Measurements from ENCODE around the gene FOXF1.

Gene FOXF1

DNA sequence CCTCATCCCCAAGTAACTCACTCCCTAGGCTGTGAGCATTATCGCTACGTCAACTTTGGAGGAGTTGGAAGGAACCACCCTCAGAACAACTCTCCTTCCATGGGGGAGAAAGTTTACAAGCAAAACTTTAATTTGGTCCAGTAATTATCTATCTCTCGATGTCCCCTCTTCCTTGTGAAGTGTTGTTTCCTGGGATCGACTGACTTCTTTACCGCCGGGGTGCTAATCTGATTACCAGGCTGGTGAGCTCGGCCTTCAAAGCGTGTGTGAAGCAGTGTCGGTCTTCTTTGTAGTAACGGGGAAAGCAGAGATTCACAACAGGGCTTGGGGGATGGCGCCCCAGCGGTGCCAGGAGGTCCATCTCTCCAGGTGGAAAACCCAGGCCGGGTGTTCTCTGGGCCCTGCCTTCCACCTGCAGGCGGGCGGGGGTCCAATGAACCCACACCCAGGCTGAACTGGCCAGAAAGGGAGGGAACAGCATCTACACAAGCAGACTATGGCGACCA lies 14.5 kb upstream of the FOXF1 start:
- H3K4me3 ChIP-seq (ENCODE audit: control insufficient read depth, low read depth, low read length), result no peak overlapping the region
- TF ChIP-seq, protein P1, sequence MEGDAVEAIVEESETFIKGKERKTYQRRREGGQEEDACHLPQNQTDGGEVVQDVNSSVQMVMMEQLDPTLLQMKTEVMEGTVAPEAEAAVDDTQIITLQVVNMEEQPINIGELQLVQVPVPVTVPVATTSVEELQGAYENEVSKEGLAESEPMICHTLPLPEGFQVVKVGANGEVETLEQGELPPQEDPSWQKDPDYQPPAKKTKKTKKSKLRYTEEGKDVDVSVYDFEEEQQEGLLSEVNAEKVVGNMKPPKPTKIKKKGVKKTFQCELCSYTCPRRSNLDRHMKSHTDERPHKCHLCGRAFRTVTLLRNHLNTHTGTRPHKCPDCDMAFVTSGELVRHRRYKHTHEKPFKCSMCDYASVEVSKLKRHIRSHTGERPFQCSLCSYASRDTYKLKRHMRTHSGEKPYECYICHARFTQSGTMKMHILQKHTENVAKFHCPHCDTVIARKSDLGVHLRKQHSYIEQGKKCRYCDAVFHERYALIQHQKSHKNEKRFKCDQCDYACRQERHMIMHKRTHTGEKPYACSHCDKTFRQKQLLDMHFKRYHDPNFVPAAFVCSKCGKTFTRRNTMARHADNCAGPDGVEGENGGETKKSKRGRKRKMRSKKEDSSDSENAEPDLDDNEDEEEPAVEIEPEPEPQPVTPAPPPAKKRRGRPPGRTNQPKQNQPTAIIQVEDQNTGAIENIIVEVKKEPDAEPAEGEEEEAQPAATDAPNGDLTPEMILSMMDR (IDR thresholded peaks at IDR 0.05; ENCODE audit: control insufficient read depth, insufficient read depth, low read depth, low read length, missing control alignments), result no peak
- DNase-seq (ENCODE audit: low read depth), result no peak

DNA sequence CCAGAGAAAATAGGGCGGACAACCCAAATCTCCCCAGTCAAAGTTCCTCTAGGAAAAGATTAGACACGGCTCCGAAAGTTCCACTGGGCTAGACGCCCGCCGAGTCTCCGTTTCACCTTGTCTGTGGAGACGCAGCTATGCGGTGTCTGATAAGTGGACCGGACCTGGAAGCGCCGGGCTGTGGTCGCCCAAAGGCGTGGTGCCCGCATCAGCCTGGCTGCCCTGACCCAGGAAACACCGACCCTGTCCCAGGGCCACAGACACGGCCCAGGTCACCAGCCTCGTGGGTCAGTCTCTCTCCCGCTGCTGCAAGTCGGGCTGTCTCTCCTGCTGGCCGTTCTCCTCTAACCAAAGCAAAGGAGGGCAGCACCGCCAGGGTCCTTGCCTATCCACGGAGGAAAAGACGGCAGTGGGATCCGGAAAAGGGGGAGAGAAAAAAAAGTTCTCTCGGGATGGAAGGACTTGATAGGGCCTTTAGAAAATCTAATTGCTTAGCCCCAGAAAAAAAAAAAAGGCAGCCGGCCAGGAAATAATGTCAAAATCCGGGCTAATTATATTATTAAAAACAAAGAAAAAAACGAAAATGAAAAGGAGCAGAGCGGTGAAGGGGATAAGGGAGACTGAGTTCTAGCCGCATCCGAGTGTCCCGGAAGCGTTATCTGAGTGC lies 13.9 kb upstream of the FOXF1 start:
- no peak for DNase-seq (ENCODE audit: low read depth)
- TF ChIP-seq, protein P1 (IDR thresholded peaks at IDR 0.05; ENCODE audit: control insufficient read depth, insufficient read depth, low read depth, low read length, missing control alignments), result no peak
- no peak overlapping the region for H3K4me3 ChIP-seq (ENCODE audit: control insufficient read depth, low read depth, low read length)

DNA sequence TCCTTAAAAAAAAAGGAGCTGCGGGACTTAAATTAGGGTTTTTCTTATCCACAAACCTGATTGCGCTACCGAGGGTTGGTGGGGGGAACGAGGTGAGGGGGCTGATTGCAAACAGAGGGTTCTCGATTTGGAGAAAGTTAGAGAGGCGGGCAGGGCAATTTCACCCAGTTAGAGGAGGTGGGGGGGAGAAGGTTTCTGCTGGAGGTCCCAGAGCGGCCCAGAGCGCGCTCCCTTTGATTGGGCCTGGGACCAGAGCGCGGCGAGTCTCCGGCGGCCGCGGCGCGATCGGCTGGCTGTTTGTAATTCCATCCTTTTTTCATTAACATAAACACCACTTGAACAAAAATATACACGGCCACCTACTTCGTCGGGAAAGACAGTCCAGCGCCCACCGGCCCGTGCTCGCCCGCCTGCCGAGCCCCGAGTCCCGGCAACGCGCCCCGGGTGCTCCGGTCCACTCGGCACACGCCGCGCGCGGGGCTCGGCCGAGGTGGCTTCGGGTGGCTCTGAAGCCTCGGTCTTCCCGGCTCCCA lies 13.3 kb upstream of the FOXF1 start:
- no peak for DNase-seq (ENCODE audit: low read depth)
- no peak overlapping the region for H3K4me3 ChIP-seq (ENCODE audit: control insufficient read depth, low read depth, low read length)
- TF ChIP-seq, protein P1 (IDR thresholded peaks at IDR 0.05; ENCODE audit: control insufficient read depth, insufficient read depth, low read depth, low read length, missing control alignments), result no peak

DNA sequence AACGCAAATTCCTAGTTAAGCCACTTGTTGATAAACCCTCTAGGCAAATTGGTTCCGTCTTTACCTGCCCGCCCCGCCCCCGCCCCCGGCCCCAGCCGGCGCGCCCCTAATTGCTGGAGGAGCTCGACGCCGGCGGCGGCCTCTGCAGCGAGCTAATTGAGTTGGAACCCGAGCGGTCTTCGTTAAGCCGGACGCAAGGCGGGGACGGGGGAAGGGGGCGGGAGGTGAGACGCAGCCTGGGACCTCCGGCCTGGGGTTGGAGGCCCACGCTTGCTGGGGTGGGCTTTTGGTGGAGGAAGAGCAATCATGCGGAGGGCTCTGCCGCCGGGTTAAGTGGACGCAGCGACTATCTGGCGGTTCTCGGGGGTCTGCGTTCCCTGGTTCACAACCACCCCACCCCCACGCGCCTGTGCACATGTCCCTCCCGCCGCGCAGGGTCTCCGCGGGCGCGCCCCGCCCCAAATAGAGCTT lies 12.7 kb upstream of the FOXF1 start:
- H3K4me3 ChIP-seq (ENCODE audit: control insufficient read depth, low read depth, low read length), result no peak overlapping the region
- TF ChIP-seq, protein P1 (IDR thresholded peaks at IDR 0.05; ENCODE audit: control insufficient read depth, insufficient read depth, low read depth, low read length, missing control alignments), result no peak
- no peak for DNase-seq (ENCODE audit: low read depth)

DNA sequence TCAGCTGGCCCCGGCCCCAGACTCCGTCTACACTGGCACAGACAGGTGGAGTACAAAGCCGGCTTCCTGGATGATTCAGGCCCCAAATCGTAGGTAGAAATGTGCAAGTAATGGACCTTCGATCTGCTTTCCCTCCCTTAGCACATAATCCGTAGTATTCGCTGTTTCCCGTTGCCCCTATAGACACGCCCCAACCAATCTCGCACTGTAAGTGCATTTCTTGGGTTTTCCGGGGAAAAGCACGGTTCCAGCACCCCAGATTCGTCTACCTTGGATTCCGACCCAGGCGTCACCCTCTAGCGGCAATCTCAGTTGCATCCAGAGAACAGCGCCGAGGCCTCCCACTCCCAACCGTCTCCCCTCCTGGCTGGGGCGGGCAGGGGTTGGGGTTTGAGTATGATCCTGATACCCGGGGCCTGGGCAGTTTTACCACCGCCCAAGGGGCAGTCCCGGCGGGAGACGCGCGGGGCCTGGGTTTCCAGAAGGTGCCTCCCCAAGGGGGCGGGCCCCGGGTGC lies 12.1 kb upstream of the FOXF1 start:
- no peak overlapping the region for H3K4me3 ChIP-seq (ENCODE audit: control insufficient read depth, low read depth, low read length)
- TF ChIP-seq, protein P1 (IDR thresholded peaks at IDR 0.05; ENCODE audit: control insufficient read depth, insufficient read depth, low read depth, low read length, missing control alignments), result peak; percentile 18
- no peak for DNase-seq (ENCODE audit: low read depth)

DNA sequence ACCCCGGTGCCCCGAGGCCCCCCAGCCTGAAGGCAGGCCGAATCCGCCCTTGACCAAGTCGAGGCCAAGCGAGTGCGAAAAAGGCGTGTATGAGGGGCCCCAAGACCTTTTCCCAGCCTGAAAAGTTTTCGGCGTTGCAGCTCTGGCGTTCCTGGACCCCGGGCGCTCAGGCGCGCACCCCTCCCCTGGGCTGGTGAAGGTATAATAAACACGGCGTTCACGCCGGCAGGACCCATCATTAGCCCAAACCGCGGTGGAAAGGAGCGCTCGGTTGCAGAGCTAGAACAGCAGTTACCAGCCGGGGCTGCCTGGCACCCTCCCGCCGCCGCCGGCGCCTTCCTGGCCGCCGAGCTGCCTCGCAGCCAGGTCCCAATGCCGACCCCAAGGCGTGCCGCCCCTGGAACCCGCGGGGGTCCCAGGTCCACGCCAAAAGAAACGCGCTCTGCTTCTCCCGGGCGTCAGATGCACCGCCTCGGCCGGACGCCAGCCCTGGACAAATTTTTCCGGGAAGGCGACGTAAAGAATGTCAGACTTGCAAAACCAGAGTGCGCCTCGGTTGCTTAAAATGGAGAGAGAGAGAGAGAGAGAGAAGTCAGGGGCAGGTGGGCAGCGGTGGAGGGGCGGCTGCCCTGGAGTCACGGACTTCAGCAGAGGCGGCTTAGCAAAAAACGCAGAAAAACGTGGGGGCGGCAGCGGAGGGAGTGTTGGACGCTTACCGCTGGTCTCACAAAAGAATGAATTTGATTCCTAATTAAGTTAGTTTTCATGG lies 11.5 kb upstream of the FOXF1 start:
- no peak overlapping the region for H3K4me3 ChIP-seq (ENCODE audit: control insufficient read depth, low read depth, low read length)
- TF ChIP-seq, protein P1 (IDR thresholded peaks at IDR 0.05; ENCODE audit: control insufficient read depth, insufficient read depth, low read depth, low read length, missing control alignments), result no peak
- DNase-seq (ENCODE audit: low read depth), result no peak
